BE2C (cell line): Measurements from ENCODE around the gene MAOB.

Experiments used
- DNase-seq: peaks from one replicate; pipeline ENCODE4 v3.0.0-alpha.2; 2020
- H3K27me3 ChIP-seq: fragments of 250-450 bp; sonication (Bioruptor Pico); 2 replicates; pipeline ENCODE4 v1.5.1; 2020; ENCODE audit warnings: mild to moderate bottlenecking
- H3K36me3 ChIP-seq: fragments of 250-450 bp; sonication (Bioruptor Pico); 2 replicates; pipeline ENCODE4 v1.5.1; 2020; ENCODE audit warnings: mild to moderate bottlenecking
- H3K4me1 ChIP-seq: fragments of 250-450 bp; sonication (Bioruptor Pico); 2 replicates; pipeline ENCODE4 v1.5.1; 2020
- H3K4me3 ChIP-seq: 2 replicates; pipeline ENCODE4 v1.5.1; 2011; ENCODE audit warnings: low read depth, low read length
- H3K9me3 ChIP-seq: fragments of 250-450 bp; sonication (Bioruptor Pico); 2 replicates; pipeline ENCODE4 v1.5.1; 2020
- TF ChIP-seq, protein P1 (sequence below): IDR thresholded peaks from 2 replicates; pipeline ENCODE4 v1.5.1; 2012; ENCODE audit warnings: mild to moderate bottlenecking, low read depth, low read length

Gene MAOB

DNA sequence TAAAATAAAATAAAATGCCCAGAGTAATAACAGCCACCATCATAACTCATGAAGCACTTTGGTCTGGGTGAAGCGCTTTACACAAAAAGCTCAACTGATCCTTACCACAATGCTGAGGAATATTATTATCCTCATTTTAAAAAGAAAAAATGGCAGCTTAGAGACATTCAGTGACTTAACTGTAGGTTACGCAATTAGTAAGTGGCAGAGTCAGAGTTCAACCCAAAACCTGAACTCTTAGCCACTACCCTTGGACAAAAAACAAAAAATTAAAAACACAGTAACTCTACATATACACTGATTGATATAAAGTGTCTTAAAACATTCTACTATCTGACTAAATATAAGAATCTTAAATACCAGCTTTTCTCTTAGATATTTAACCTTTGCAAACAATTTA, 34.9 kb downstream of the MAOB start:
- Histone ChIP-seq H3K27me3 (no peaks in the 10 kb centered on the region), H3K4me1 (no peaks in the 10 kb centered on the region), H3K4me3 (no peak overlapping the region), H3K36me3 (no peaks in the 10 kb centered on the region), H3K9me3 (no peaks in the 10 kb centered on the region)
- TF ChIP-seq, protein P1, sequence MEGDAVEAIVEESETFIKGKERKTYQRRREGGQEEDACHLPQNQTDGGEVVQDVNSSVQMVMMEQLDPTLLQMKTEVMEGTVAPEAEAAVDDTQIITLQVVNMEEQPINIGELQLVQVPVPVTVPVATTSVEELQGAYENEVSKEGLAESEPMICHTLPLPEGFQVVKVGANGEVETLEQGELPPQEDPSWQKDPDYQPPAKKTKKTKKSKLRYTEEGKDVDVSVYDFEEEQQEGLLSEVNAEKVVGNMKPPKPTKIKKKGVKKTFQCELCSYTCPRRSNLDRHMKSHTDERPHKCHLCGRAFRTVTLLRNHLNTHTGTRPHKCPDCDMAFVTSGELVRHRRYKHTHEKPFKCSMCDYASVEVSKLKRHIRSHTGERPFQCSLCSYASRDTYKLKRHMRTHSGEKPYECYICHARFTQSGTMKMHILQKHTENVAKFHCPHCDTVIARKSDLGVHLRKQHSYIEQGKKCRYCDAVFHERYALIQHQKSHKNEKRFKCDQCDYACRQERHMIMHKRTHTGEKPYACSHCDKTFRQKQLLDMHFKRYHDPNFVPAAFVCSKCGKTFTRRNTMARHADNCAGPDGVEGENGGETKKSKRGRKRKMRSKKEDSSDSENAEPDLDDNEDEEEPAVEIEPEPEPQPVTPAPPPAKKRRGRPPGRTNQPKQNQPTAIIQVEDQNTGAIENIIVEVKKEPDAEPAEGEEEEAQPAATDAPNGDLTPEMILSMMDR, result no peak
- DNase-seq, result no peak

- no peak for DNase-seq
Observed at GRCh38 chrX:43846558-43846957, 35.7 kb downstream of the MAOB start.

DNA sequence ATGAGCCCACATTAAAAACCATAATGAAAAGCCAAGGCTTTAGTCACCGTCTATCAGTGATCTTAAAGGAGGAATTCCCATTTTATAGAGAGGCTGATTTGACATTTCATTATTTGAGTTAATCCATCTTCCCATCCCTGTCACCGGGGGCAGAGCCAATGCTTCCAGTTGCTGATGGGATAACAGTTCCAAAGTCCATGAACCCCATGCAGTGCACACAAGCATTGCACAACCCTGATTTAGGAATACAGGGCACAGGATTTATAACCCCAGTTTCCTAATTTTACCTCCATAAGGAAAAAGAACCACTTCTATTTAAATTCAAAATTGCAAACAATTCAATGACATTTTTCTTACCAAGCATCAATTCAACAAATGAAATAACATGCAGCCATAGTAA, 36.5 kb downstream of the MAOB start:
- Histone ChIP-seq H3K4me1 (no peaks in the 10 kb centered on the region), H3K36me3 (no peaks in the 10 kb centered on the region), H3K27me3 (no peaks in the 10 kb centered on the region), H3K9me3 (no peaks in the 10 kb centered on the region), H3K4me3 (no peak overlapping the region)
- TF ChIP-seq, protein P1, result no peak
- DNase-seq, result no peak

More at GRCh38 chrX:43846558-43846957, 35.7 kb downstream of the MAOB start:
- TF ChIP-seq, protein P1, result no peak
- Histone ChIP-seq H3K4me1 (no peaks in the 10 kb centered on the region), H3K4me3 (no peak overlapping the region), H3K36me3 (no peaks in the 10 kb centered on the region), H3K27me3 (no peaks in the 10 kb centered on the region), H3K9me3 (no peaks in the 10 kb centered on the region)

DNA sequence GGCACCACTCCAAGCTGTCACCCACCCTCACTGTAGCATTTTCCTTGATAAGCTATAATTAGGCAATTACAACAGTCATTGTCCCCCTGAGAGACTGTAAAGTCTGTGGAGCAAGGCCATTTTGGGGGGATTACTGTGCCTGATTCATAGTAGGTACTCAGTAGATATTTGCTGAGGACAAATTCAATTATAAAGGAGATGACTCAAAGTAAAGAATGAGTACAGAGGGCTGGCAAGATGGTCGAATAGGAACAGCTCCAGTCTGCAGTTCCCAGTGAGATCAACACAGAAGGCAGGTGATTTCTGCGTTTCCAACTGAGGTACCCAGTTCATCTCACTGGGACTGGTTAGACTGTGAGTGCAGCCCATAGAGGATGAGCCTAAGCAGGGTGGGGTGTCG, 42.0 kb downstream of the MAOB start:
- Histone ChIP-seq H3K4me1 (no peaks in the 10 kb centered on the region), H3K4me3 (no peak overlapping the region), H3K36me3 (no peaks in the 10 kb centered on the region), H3K9me3 (no peaks in the 10 kb centered on the region), H3K27me3 (no peaks in the 10 kb centered on the region)
- TF ChIP-seq, protein P1, result no peak
- DNase-seq, result peak; percentile 33

GRCh38 chrX:43836435-43837184, 45.6 kb downstream of the MAOB start:
- DNase-seq, result no peak
- TF ChIP-seq, protein P1, result peak; percentile 47
- no peaks in the 10 kb centered on the region for H3K9me3 ChIP-seq
- H3K4me1 ChIP-seq, result no peaks in the 10 kb centered on the region
- no peaks in the 10 kb centered on the region for H3K36me3 ChIP-seq
- no peak overlapping the region for H3K4me3 ChIP-seq
- no peaks in the 10 kb centered on the region for H3K27me3 ChIP-seq

DNA sequence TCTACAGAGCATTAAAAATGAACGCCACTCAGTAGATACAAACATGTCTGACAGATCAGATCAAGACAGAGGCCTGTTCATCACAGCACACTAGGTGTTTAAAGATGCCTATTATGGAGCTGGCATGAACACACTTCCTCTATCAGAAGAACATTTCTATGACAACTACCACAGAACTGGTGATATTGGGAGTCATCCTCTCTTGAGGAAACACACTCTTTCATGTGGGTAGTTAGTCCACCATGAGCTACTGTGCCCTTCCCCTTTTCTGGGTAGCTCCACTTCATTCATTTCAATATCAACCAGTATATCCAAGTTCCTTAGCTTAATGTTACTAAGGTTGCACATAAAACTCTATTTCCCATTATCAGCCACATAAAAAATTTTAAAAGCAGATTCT, 46.7 kb downstream of the MAOB start:
- H3K36me3 ChIP-seq, result no peaks in the 10 kb centered on the region
- no peaks in the 10 kb centered on the region for H3K27me3 ChIP-seq
- H3K9me3 ChIP-seq, result no peaks in the 10 kb centered on the region
- no peak for DNase-seq
- H3K4me1 ChIP-seq, result no peaks in the 10 kb centered on the region
- H3K4me3 ChIP-seq, result no peak overlapping the region
- TF ChIP-seq, protein P1, result no peak
